Measurements from ENCODE around the gene CRABP2.

The CRABP2 gene

DNA sequence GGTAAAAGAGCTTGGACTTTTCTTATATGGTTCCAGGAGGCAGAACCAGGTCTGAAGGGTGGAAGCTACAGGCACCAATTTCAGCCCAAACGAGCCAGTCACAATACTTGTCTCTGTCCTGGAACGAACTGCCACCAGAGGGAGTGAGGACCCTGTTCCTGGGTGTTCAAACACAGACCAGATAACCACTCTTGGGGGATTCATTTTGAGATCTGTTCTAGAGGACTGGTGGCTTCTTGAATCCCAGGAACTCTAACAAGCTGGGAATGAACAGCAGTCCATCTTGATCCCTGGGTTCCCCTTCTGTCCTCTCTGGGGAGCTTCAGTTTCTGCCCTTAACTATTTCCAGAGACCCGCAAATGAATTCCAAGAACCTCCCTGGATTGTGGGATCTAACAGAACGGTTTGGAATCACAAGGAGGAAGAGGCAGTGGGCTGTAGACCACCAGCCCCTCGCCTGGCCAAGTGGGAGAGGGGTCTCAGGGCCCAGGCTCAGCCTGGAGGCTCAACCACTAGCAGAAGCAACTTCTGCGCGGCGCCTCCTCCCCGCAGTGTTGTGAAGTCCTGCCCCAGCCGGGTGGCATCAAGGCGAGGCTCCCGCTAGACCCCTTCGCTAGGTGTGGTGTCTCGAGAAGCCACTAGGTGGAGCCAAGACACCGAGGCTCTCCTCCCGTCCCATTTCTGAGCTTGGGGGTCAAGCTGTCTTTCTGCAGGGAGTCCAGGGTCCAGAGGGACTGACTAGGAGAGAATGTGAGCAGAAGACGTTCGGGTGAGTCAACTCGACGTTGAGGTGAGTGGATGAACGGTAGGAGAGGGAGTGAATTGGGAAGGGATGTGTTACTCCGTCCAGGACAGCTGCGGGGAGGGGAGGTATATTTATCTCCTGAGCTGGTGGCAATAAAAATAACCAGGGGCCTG lies 16.1 kb downstream of the CRABP2 start:
- peak overlapping the region in 1 of 2 donors; percentile 1 for H3K27ac Mint-ChIP-seq
- peaks cover 20% of the 10 kb centered on the region in 2 donors for H3K4me1 Mint-ChIP-seq (ENCODE audit: low read depth in 2 of 2)
- no peaks in the 10 kb centered on the region for H3K9me3 Mint-ChIP-seq
- peak overlapping the region in 1 of 2 donors; percentile 20 for H3K4me3 Mint-ChIP-seq
- peaks cover 60 to 80% of the 10 kb centered on the region in 2 donors for H3K27me3 Mint-ChIP-seq
- ATAC-seq (replicated peaks) (peak; percentile 98), DNase-seq (peak; percentile 72 to 74 (median 72))
- H3K36me3 Mint-ChIP-seq (ENCODE audit: insufficient read depth): peaks cover 4% of the 10 kb centered on the region

DNA sequence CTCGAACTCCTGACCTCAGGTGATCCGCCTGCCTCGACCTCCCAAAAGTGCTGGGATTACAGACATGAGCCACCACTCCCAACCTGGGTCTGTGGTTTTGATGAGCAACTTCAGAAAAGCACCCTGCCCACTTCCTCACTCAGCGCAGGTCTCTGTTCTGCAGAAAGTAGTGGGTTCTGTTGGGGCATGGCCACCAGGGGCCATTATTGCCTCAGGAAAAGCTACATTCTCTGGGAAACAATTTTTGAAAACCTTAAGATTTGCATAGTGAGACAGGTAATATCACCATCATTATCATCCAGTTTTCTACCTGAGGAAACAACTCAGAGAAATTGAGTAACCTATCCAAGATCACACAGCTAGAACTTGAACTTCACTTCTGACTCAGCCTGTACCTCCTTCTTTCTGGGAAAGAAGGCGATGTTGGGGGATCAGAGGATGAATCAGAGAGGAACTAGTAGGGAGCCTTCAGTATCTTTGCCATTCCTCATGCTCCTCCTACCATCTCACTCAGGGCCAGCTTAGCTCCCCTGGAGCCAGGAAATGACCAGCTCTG lies 21.1 kb downstream of the CRABP2 start:
- Mint-ChIP-seq H3K27me3 (peaks cover 55 to 79% of the 10 kb centered on the region in 2 donors), H3K9me3 (no peaks in the 10 kb centered on the region), H3K36me3 (ENCODE audit: insufficient read depth) (peaks cover 8% of the 10 kb centered on the region), H3K4me3 (no peak overlapping the region), H3K27ac (no peak overlapping the region), H3K4me1 (ENCODE audit: low read depth in 2 of 2) (peaks cover under 1 to 5% of the 10 kb centered on the region in 2 donors)
- peak; percentile 48 for ATAC-seq (replicated peaks)
- no peak for DNase-seq

DNA sequence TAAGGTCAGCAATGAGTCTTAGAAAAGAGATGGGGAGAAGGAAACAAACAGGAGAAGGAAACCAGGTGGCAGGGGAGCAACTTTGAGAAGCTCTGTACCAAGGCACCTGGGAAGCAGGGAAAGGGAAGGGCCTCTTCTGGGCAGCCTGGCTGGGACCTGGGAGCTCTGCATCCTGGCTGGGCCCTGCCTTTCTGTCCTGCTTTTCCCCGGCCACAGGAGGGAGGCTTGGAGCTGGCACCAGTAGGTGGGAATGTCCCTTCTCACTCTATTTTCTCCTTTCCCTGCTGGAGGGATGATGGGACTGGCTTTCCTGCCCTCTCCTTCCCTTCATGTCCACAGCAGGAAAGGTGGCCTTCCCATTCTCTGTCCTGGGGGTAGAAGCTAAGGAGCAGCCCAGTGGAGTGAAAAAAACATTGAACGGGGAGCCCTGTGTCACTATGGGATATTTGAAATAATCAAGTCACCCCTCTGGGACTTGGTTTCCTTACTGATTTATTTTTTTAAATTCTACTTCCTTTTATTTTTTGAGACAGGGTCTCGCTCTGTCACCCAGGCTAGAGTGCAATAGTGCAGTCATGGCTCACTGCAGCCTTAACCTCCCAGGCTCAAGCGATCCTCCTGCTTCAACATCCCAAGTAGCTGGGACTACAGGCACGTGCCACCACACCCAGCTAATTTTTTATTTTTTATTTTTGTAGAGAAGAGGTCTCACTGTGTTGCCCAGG lies 23.1 kb downstream of the CRABP2 start:
- Mint-ChIP-seq H3K27me3 (peaks cover 62 to 85% of the 10 kb centered on the region in 2 donors), H3K36me3 (ENCODE audit: insufficient read depth) (peaks cover 8% of the 10 kb centered on the region), H3K27ac (no peak overlapping the region), H3K4me1 (ENCODE audit: low read depth in 2 of 2) (peaks cover 5 to 11% of the 10 kb centered on the region in 2 donors), H3K4me3 (no peak overlapping the region), H3K9me3 (no peaks in the 10 kb centered on the region)
- ATAC-seq (replicated peaks) (no peak), DNase-seq (no peak)

DNA sequence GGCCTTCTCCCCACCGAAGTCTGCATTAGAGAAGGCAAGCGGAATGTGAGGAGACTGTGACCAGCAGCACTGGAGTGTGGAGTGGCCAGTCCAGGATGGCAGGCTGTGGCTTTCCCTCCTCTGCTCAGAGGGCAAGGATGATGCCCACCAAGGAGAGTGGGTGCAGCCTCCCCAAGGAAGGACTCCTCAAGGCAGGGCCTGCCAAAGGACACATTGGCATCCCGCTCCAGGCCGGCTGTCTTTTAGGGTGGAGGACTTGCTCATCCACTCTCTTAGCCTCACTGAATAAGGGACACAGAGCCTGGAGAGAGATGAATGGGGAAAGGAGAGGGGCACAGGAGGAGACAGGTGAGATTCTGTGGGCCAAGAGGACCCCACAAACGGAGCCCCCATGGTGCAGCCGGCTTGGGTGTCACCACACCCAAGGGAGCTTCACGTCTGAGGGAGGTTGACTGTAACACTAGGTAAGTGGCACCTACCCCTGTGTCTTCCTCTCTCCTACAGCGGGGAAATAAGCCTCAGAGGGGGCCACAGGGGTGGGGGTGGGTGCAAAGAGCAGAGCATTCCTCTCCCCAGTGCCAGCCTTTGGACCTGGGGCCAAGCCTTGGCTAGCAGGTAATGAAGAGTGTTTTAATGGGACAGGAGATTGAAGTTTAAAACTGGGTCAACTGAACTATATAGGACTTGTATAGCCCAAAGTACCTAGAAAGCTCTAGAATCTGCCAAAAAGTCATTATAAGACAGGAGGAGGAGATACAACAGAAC lies 24.0 kb downstream of the CRABP2 start:
- peaks cover 67 to 92% of the 10 kb centered on the region in 2 donors for H3K27me3 Mint-ChIP-seq

DNA sequence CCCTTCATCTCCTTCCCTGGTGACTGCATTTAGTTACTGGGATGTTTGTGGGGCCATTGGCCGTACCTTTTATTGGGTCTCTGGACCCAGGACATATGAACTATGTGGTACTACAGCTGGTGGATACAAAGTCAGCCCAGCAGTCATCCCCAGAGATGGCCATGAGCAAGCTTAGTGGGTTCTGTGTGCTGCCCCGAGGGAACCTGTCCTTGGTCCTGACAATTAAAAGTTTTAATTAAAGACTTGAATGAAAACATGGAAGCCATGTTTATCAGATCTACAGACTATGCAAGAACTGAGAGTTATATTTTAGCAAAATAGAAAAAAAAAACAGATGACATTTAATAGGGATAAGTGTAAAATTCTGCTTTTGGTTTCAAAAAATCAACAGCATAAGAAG lies 25.3 kb downstream of the CRABP2 start:
- ATAC-seq (replicated peaks) (no peak), DNase-seq (no peak)
- Mint-ChIP-seq H3K4me3 (no peak overlapping the region), H3K36me3 (ENCODE audit: insufficient read depth) (peaks cover 8% of the 10 kb centered on the region), H3K27me3 (peaks cover 73 to 95% of the 10 kb centered on the region in 2 donors), H3K27ac (no peak overlapping the region), H3K9me3 (no peaks in the 10 kb centered on the region), H3K4me1 (ENCODE audit: low read depth in 2 of 2) (peaks cover 5 to 16% of the 10 kb centered on the region in 2 donors)

More for the DNA sequence above, 24.0 kb downstream of the CRABP2 start:
- DNase-seq (no peak), ATAC-seq (replicated peaks) (no peak)
- Mint-ChIP-seq H3K36me3 (ENCODE audit: insufficient read depth) (peaks cover 8% of the 10 kb centered on the region), H3K4me3 (no peak overlapping the region), H3K4me1 (ENCODE audit: low read depth in 2 of 2) (peaks cover 5 to 16% of the 10 kb centered on the region in 2 donors), H3K9me3 (no peaks in the 10 kb centered on the region), H3K27ac (no peak overlapping the region)

DNA sequence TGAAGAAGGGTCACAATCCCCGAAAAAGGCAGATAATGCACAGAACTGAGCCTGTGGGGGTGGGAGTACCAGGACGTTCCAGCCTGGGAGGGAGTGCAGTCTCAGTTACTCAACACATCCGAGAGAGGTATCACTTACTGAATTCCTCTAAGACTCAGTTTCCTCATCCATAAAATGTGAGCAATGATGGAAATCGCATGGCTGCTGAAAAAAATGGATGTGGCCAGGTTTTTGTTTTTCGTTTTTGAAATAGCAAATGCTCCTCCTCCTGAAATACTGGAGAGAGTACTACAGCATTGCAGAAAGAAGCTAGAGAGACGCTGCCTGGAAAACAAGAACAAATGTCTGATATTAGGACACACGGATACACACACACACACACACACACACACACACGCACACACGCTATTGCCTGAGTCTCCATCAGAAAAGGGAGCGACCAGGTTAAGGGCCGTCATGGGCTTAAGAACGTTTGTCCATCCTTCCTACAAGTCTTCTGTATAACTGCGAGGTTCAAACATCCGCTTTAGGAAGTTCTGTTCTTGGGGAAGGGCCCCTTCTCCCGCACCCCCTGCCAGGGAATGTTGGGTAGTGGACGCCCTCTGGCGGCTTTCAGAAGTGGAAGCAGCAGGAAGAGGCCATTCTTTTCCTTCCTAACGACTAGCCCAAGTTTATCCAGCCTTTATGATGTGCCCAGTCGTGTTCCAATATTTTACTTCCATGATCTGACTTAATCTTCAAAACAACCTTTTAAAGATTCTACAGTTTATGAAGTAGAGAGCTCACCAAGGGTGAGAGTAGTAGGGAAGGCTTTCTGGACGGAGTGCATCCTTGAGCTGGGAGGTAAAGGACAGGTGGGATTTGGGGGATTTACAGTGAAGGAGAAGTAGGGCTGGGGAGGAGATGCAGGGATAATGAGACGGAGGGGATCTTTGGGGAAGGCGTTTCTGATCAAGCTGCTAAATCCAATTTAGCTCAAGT lies 27.5 kb downstream of the CRABP2 start:
- DNase-seq: no peak
- no peaks in the 10 kb centered on the region for H3K9me3 Mint-ChIP-seq
- H3K27ac Mint-ChIP-seq: no peak overlapping the region
- peaks cover 79 to 95% of the 10 kb centered on the region in 2 donors for H3K27me3 Mint-ChIP-seq
- peaks cover 5 to 11% of the 10 kb centered on the region in 2 donors for H3K4me1 Mint-ChIP-seq (ENCODE audit: low read depth in 2 of 2)
- peak; percentile 14 for ATAC-seq (replicated peaks)
- peak overlapping the region in 1 of 2 donors; percentile 54 for H3K4me3 Mint-ChIP-seq
- peaks cover 3% of the 10 kb centered on the region for H3K36me3 Mint-ChIP-seq (ENCODE audit: insufficient read depth)

DNA sequence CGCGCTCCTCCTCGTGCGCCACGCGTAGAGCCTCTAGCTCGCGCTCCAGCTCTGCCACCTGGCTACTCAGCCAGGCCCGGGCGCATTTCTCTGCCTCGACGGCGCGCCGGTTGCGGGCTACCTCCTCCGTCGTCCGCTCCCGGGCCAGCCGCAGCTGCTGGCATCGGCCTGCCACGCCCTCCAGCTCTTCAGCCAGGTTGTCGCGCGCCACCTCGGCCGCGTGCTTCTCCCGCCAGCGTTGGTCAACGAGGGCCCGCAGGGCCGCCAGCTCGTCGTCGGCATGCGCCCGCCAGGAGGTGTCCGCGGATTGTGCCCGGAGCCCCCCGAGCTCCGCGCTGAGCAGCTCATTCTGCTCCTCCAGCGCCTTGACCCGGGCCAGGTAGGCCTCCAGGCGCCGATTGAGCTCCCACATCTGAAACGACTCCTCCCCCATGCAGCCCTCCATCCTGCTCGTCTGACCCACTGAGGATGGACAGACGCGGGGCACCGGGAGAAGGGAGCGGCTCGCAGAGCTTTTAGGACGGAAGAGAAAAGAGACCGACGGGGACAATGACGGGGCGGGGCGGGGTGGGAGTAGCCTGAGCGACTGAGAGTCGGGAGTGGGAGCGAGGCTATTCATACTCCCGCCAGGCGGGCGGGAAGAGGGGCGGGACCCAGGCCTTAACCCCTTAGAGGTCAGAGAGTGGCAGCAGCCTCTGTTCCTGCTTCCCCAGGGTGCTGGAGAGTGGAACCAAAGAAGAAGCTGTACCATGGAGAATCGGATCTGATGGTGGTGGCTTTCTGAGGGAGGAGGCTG lies 28.4 kb downstream of the CRABP2 start, which contains the start of gene NES:
NES (minus strand) TSS at position 588 of the 796 bp plus-strand sequence; CDS start at position 445, 143 bp downstream.
- Mint-ChIP-seq H3K4me1 (ENCODE audit: low read depth in 2 of 2) (peaks cover 5 to 11% of the 10 kb centered on the region in 2 donors), H3K36me3 (ENCODE audit: insufficient read depth) (no peaks in the 10 kb centered on the region), H3K27me3 (peaks cover 81 to 96% of the 10 kb centered on the region in 2 donors), H3K9me3 (no peaks in the 10 kb centered on the region), H3K4me3 (peak within 1 kb of the TSS in 1 of 2 donors; percentile 54), H3K27ac (no peak within 1 kb of the TSS)
- no peak for ATAC-seq (replicated peaks)
- DNase-seq: no peak

DNA sequence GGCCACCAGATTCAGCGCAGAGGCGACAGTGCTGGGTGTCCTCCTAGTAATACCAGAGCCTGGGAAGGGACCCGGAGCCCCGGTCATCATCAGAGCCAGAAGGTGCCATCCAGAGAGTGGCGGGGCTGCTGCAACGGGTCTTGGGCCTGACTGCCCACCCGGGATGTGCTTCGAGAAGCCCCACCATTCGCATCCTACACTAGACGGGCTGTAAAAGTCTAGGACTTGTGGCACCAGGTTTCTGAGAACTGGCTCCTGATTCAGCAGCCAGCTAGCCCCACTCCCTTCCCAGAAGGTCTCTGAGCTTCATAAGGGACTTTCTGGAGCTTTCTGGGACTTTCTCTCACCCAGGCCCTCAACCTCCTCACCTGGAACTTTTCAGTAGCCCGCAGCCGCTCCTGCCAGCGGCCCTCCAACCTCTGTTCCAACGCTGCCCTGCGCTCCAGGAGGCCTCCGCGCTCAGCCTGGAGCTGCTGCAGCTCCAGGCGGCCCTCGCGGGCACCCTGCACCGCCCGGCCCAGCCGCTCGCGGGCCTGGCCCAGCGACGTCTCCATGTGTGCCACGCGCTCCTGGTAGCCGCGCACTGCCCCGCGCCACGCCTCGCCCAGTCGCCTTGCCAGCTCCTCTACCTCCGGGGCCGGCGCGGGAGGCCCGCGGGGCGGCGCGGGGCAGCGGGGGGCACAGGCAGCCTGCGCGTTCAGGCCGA lies 29.1 kb downstream of the CRABP2 start:
- no peaks in the 10 kb centered on the region for H3K36me3 Mint-ChIP-seq (ENCODE audit: insufficient read depth)
- H3K9me3 Mint-ChIP-seq: no peaks in the 10 kb centered on the region
- DNase-seq (no peak), ATAC-seq (replicated peaks) (no peak)
- peaks cover 81 to 96% of the 10 kb centered on the region in 2 donors for H3K27me3 Mint-ChIP-seq
- H3K4me1 Mint-ChIP-seq (ENCODE audit: low read depth in 2 of 2): peaks cover 8 to 11% of the 10 kb centered on the region in 2 donors
- H3K4me3 Mint-ChIP-seq: no peak overlapping the region
- H3K27ac Mint-ChIP-seq: no peak overlapping the region

DNA sequence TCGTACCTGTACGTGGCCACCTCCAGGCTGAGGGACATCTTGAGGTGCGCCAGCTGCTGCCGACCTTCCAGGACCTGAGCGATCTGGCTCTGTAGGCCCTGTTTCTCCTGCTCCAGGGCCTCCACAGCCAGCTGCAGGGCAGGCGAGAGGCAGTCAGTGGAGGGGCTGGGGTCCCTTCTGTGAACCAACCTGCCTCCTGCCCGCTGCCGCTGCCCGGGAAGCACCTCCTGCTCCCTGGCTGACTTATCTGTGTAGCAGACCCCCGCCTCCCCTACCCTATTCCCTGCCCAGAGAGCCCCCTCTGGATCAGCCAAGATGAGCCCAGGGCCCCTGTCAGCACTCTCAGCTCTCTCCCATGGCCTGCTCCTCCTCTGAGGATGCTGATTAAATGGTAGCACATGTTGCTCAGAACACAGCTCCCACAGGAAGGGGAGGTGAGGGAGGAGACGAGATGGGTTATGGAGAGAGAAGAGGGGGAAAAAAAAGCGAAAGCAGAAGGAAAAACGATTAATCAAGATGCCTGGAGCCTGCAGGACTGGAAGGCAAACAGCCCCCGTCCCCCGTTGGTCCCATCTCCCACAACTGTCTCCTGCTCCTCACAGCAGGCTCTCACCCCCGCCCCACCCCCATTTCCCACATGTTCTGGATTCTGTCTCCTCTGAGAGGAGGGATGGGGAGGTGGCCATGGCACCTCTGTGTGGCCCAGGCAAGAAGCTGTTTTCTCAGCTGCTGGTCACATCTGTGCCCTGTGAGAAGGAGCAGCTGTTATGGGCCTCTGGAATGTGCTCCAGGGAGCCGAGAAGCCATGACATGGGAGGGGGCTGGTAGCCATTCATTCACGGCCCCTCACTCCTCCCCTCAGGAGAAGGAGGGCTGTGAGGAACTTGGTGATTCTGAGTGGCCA lies 29.9 kb downstream of the CRABP2 start:
- no peaks in the 10 kb centered on the region for H3K9me3 Mint-ChIP-seq
- H3K4me1 Mint-ChIP-seq (ENCODE audit: low read depth in 2 of 2): peaks cover 11% of the 10 kb centered on the region in 2 donors
- H3K27ac Mint-ChIP-seq: no peak overlapping the region
- ATAC-seq (replicated peaks) (no peak), DNase-seq (no peak)
- H3K27me3 Mint-ChIP-seq: peaks cover 78 to 96% of the 10 kb centered on the region in 2 donors
- no peaks in the 10 kb centered on the region for H3K36me3 Mint-ChIP-seq (ENCODE audit: insufficient read depth)
- no peak overlapping the region for H3K4me3 Mint-ChIP-seq

DNA sequence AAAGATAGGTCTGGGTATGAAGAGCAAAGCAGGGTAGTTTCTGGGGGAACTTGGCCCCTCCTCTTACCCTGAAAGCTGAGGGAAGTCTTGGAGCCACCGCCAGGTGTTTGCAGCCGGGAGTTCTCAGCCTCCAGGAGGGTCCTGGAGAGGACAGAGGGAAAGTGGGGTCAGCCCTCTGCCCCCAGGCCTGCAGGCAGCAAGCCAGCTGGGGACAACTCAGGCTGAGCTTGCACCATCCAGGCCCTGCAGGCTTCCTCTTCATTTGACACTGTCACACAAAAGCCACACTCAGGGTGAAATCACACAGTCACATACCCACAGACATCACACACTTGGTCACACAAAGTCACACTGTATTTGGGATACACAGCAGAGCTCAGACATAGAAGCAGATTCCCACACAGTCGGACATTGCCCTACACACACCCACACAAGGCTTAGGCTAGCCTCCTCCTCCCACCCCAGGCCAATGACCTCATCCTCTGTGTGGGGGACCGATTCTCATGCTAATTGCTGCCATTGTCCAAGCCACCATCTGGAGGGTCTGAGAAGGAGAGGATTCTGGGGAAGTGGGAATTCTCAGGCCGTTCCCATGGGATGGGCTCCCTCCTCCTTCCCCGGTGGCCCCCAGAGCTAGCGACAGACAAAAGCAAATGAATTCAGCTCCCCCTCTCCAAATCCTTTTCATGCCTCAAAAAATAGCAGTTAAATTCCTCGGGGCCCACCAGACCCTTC lies 31.8 kb downstream of the CRABP2 start:
- peaks cover 62 to 84% of the 10 kb centered on the region in 2 donors for H3K27me3 Mint-ChIP-seq
- no peaks in the 10 kb centered on the region for H3K9me3 Mint-ChIP-seq
- peaks cover 4% of the 10 kb centered on the region for H3K36me3 Mint-ChIP-seq (ENCODE audit: insufficient read depth)
- ATAC-seq (replicated peaks): no peak
- peaks cover 11% of the 10 kb centered on the region in 2 donors for H3K4me1 Mint-ChIP-seq (ENCODE audit: low read depth in 2 of 2)
- DNase-seq: no peak
- H3K27ac Mint-ChIP-seq: peak overlapping the region in 1 of 2 donors; percentile 28
- no peak overlapping the region for H3K4me3 Mint-ChIP-seq

All from effector memory CD8-positive, alpha-beta T cell (primary cell).